Activated naive CD8-positive, alpha-beta T cell treated with anti-CD3 and anti-CD28 coated beads, Interleukin-2, amount 50 U/mL, for 24 hours (primary cell): ENCODE results near the gene GRIP1.

Experiments used
- ATAC-seq: fragments of 150-1000 bp; cut with Tn5 transposase; one replicate; pipeline ENCODE4 v1.10.0; 2021
- DNase-seq: peaks from one replicate; pipeline ENCODE4 v3.0.0; 2021
- H3K27ac Mint-ChIP-seq: one replicate; pipeline ENCODE4 v1.8.0; 2021; ENCODE audit warnings: mild to moderate bottlenecking, mixed read lengths
- H3K27me3 Mint-ChIP-seq: one replicate; pipeline ENCODE4 v1.8.0; 2021; ENCODE audit warnings: mixed read lengths
- H3K36me3 Mint-ChIP-seq: one replicate; pipeline ENCODE4 v1.8.0; 2021; ENCODE audit warnings: low read depth, mixed read lengths
- H3K4me1 Mint-ChIP-seq: one replicate; pipeline ENCODE4 v1.8.0; 2021; ENCODE audit warnings: mixed read lengths
- H3K4me3 Mint-ChIP-seq: one replicate; pipeline ENCODE4 v1.8.0; 2021; ENCODE audit warnings: mild to moderate bottlenecking, moderate library complexity, mixed read lengths
- H3K9me3 Mint-ChIP-seq: one replicate; pipeline ENCODE4 v1.8.0; 2021; ENCODE audit warnings: mixed read lengths

The GRIP1 gene

DNA sequence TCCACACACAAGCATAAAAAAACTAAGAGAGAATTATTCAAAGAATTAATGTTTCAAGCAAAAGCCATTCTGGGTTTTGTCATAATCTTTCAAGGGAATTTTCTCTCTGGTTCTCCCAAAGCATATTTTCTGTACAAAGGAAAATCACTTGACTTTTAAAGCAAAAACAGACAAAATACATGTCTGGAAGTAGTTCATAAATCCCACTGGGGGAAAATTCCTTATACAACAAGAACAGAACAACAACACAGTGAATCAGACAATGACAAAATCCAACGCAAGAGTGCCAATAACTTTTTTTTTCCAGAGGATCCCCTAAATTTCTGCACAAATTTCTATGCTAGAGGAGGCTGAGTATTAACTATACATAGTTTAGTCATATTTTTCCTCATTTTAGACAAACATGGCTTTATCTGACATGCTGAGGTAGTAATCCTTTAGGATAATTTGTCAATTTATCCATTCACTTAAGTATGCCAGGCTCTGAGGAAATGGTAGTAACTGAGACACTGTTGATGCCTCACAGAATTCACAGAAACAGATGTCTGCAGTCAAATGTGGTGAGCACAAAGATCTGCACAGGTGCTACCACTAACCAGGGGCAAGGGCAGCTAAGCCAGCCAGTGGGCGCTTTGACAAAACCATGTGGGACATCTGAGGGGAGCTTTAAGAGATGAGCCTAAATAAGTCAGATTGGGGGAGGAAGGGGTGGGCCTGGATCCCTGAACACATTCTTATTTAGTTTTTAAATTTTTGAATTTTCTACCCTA lies 38.0 kb downstream of the GRIP1 start:
- H3K4me1 Mint-ChIP-seq = no peaks in the 10 kb centered on the region
- H3K27ac Mint-ChIP-seq = no peak overlapping the region
- H3K4me3 Mint-ChIP-seq = no peak overlapping the region
- ATAC-seq (no peak), DNase-seq (no peak)
- no peaks in the 10 kb centered on the region for H3K36me3 Mint-ChIP-seq
- no peaks in the 10 kb centered on the region for H3K9me3 Mint-ChIP-seq
- no peaks in the 10 kb centered on the region for H3K27me3 Mint-ChIP-seq

DNA sequence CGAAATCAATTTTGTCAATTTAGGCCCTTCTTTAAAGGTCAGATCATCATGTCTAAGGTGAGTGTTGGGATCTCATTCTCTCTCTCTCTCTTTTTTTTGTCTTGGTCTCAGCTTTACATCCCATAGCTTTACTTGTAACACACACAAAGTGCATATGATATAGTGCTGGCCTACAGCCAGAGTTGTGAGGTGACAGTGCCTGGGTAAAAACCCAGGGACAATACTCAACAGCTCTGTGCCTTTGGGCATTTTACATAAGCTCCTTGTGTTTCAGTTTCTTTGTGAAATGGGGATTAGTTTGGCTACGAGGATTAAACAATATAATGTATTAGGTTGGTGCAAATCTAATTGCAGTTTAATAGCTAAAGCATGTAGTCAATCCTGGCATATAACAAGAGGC lies 40.2 kb downstream of the GRIP1 start:
- Mint-ChIP-seq H3K4me1 (no peaks in the 10 kb centered on the region), H3K4me3 (no peak overlapping the region), H3K27ac (no peak overlapping the region), H3K9me3 (no peaks in the 10 kb centered on the region), H3K36me3 (no peaks in the 10 kb centered on the region), H3K27me3 (peaks cover 5% of the 10 kb centered on the region)
- no peak for DNase-seq
- ATAC-seq = no peak

DNA sequence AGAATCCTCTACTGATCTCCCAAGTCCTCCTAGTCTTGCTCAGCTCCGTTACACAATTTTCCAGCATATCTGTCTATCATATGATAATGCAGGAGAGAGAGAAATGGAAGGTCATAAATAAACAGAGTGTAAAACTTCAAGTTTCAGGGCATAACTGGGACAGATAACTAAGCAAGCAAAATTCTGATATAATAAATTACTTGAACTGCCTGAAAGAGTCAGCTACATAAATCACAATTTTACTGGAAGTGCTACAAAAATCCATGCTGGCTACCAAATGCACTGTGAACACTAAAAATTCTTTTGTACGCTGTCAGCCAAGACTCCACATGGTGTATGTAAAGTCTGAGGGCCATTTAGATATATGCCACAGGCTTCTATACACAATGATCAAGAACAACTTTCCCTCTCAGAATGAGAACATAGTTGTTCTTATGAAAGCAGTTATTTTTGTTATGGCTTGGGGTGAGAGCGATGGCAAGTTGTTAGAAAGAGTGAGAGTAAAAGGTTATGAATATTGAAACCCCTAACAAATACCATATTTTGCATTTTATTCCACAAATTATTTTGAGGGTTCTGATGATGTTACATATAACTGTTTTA lies 41.1 kb downstream of the GRIP1 start:
- Mint-ChIP-seq H3K27me3 (peaks cover 7% of the 10 kb centered on the region), H3K27ac (no peak overlapping the region), H3K4me1 (no peaks in the 10 kb centered on the region), H3K9me3 (no peaks in the 10 kb centered on the region), H3K4me3 (no peak overlapping the region), H3K36me3 (no peaks in the 10 kb centered on the region)
- ATAC-seq (no peak), DNase-seq (no peak)

DNA sequence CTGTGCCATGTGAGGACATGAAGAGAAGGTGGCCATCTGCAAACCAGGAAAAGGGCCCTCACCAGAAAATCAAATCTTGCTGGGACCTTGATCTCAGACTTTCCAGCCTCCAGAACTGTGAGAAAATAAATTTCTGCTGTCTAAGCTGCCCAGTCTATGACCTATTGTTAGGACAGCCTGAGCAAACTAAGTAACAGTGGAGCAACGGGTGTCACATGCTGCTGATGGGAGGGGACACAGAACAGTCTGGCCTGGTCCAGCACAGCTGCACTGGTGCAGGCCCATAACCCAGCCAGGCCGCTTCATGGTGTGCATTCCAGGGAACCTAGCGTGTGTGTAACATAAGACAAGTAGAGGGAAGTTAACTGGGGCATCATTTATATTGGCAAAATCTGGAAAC lies 42.1 kb downstream of the GRIP1 start:
- Mint-ChIP-seq H3K36me3 (no peaks in the 10 kb centered on the region), H3K4me1 (no peaks in the 10 kb centered on the region), H3K4me3 (no peak overlapping the region), H3K27ac (no peak overlapping the region), H3K9me3 (no peaks in the 10 kb centered on the region), H3K27me3 (peaks cover 7% of the 10 kb centered on the region)
- DNase-seq (no peak), ATAC-seq (no peak)

DNA sequence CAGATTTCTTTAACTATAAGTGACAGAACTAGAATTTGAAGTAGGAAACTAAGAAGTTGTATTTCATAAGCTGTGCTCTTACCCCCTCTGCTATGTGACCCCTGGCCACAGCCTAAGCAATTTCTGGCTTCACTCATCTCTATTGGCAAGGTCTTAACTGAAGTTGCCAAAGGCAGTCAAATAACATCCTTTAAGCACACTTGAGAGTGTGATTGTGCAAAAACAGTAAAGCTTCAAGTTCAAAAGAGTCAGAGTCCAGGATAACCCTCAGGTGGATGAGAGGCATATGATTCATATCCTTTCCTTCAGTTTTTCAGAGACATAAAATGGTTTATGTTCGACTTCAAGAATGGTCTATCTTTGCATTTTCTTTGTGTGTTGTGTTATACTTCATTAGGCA lies 45.2 kb downstream of the GRIP1 start:
- ATAC-seq (no peak), DNase-seq (no peak)
- Mint-ChIP-seq H3K4me3 (no peak overlapping the region), H3K4me1 (no peaks in the 10 kb centered on the region), H3K27me3 (peaks cover 7% of the 10 kb centered on the region), H3K27ac (no peak overlapping the region), H3K9me3 (no peaks in the 10 kb centered on the region), H3K36me3 (no peaks in the 10 kb centered on the region)

DNA sequence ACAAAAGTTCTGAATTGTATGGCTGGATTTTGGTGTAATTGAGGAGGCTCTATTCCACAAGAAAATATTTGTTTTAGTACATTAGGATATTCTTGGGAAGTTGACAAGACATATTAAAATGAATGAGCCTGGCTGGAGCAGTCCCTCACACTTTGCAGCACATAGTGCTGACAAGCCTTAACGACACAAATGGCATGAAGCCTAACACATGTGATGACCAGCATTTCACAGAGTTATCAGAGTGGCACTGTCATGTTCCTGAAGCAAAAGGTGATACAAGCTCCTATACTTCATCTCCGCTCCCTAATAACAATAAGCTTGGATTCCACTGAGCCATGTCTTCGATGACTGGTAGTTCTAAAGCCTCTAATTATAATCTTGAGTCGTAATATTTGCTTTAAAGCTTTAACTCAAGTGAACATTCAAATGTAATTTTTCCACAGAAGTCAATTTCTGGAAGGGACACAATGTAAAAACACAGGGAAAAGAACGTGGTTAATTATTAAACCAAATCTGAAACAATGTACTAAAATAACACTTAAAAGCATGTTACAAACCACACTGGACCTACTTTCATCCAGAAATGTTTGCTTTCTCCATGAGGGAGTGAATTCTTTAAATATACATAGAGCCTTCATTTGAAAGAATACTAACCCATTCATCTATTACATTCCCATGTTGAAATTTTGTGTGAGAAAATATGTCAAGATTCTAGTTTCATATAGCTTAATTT lies 49.6 kb downstream of the GRIP1 start:
- Mint-ChIP-seq H3K27ac (no peak overlapping the region), H3K4me1 (peaks cover 4% of the 10 kb centered on the region), H3K9me3 (no peaks in the 10 kb centered on the region), H3K27me3 (peaks cover 5% of the 10 kb centered on the region), H3K36me3 (no peaks in the 10 kb centered on the region), H3K4me3 (no peak overlapping the region)
- no peak for DNase-seq
- ATAC-seq = no peak

DNA sequence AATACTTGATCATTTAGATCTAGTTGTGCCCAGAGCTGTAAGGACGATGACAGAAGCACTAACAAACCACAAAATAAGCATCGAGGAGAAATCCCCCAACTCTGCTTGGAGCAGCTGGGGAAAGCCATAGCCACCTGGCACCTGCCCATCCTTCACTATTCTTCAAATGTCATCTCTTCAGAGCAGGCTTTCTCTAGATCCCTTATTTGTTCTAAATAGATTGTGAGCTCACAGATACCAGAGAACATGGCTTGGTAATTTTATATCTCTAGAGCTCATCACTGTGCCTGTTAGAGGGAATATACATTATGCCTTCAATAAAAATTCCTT lies 50.9 kb downstream of the GRIP1 start:
- no peak for DNase-seq
- Mint-ChIP-seq H3K4me3 (no peak overlapping the region), H3K9me3 (no peaks in the 10 kb centered on the region), H3K27me3 (peaks cover 1% of the 10 kb centered on the region), H3K36me3 (no peaks in the 10 kb centered on the region), H3K27ac (no peak overlapping the region), H3K4me1 (peaks cover 6% of the 10 kb centered on the region)
- ATAC-seq = no peak

DNA sequence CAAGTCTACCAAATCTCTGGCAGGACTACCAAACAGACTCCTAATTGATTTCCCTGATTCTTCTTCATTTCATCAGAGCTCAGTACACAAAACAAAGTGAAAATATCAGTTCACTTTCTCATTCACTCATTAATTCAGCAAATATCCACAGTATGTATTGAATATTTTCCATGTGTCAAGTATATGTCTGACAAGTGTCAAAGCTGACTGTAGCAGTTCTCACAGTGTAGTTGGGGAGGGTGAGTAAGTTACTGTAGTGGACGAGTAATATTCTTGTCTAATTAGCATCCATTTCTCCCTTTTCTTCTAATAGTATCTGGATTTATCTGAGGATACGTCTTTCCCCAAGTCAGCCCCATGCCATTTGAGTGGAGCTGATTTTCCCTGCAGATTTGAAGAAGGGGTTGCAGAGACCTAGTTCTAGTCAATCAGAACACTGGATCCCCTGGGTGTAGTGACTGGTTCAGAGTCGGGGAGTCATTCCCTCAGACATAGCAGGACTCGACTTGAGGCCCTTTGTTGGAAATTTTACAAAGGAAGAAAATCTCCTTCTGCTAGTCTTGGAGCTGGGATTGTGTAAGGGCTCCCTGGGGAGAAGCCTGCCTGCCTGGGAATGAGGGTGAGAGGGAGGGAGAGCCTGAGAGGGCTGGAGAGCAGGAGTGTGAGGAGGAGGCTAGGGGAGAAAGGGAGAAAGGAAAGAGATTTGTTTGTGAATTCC lies 51.4 kb downstream of the GRIP1 start:
- no peak for ATAC-seq
- DNase-seq = no peak
- no peak overlapping the region for H3K4me3 Mint-ChIP-seq
- peaks cover 6% of the 10 kb centered on the region for H3K4me1 Mint-ChIP-seq
- no peaks in the 10 kb centered on the region for H3K9me3 Mint-ChIP-seq
- no peaks in the 10 kb centered on the region for H3K36me3 Mint-ChIP-seq
- H3K27me3 Mint-ChIP-seq = peaks cover 1% of the 10 kb centered on the region
- H3K27ac Mint-ChIP-seq = no peak overlapping the region

DNA sequence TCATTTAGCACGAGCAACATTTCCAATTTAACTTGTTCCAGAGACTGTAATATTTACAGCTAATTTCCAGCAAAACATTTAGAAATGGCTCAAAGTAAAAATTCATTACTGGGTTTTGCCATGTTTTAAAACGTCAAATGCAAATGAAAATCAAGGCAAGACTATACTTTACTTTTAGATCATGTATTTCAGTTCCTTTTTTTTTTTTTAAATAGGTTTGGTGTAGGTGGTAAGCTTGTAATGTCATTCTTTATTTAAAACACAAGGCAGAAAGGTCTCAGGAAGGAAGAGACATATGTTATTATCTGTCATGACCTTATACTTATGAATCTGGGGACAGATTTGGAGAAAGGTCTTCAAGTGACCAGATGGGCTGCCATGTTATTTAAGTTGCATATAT lies 54.1 kb downstream of the GRIP1 start:
- no peaks in the 10 kb centered on the region for H3K9me3 Mint-ChIP-seq
- no peak overlapping the region for H3K27ac Mint-ChIP-seq
- DNase-seq = no peak
- H3K4me3 Mint-ChIP-seq = no peak overlapping the region
- no peak for ATAC-seq
- no peaks in the 10 kb centered on the region for H3K36me3 Mint-ChIP-seq
- peaks cover 1% of the 10 kb centered on the region for H3K27me3 Mint-ChIP-seq
- H3K4me1 Mint-ChIP-seq = peaks cover 8% of the 10 kb centered on the region

DNA sequence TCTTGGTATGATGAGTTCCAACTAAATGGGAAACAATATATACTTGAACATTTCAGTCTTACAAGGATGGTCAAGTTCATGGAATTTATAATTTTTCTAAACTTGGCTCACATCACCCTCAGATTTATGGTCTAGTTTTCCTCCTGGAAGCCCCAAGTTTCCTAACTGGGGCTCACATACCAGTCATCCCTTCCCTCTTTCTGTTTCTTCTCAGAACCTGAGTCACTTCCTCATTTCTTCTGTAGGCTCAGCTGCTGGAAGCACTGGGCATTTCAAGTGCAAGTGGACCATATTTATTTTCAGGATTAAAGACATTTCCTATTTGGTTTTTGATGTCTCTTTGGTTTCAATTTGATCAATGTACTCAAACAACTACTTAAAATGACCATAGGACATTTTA lies 55.4 kb downstream of the GRIP1 start:
- peaks cover 1% of the 10 kb centered on the region for H3K27me3 Mint-ChIP-seq
- H3K4me3 Mint-ChIP-seq = no peak overlapping the region
- DNase-seq (no peak), ATAC-seq (no peak)
- no peaks in the 10 kb centered on the region for H3K36me3 Mint-ChIP-seq
- H3K4me1 Mint-ChIP-seq = peaks cover 8% of the 10 kb centered on the region
- no peaks in the 10 kb centered on the region for H3K9me3 Mint-ChIP-seq
- no peak overlapping the region for H3K27ac Mint-ChIP-seq

DNA sequence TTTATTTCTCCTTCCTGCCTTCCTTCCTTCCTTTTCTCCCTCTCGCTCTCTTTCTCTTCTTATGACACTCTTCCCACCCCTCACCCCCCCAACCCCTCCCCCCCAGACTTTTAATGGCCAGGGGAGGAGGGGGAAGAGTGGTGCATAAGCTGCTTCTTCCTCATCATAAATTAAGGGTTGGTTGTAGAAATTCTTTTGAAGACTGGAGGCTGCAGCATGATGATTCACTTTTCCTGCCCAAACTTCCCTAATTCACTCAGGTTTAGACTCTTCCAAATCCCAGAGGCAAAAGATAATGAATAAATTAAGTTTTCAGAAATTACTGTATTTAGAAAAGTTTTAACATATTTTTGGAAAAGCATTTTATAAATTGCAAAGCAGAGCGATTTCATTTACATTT lies 58.2 kb downstream of the GRIP1 start:
- Mint-ChIP-seq H3K27ac (no peak overlapping the region), H3K9me3 (no peaks in the 10 kb centered on the region), H3K27me3 (no peaks in the 10 kb centered on the region), H3K4me1 (peaks cover 11% of the 10 kb centered on the region), H3K4me3 (no peak overlapping the region), H3K36me3 (no peaks in the 10 kb centered on the region)
- ATAC-seq (no peak), DNase-seq (no peak)

DNA sequence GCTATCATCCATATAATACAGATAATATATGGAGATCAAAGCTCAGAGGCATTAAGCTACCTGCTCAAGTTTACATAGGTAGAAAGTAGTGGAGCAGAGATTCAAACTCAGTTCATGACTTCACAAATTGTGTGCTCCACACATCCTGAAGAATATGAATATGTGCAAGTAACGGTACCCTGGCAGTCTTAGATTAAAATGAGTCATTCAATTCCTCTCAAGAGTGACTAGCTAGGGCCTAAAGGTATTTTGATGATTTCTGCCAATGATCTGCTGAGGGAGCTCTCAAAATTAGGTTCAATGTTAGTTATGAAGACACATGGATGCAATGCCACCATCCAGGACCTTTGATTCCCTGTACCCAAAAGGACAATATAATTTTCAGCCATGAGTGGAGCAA lies 58.9 kb downstream of the GRIP1 start:
- DNase-seq (no peak), ATAC-seq (no peak)
- Mint-ChIP-seq H3K36me3 (no peaks in the 10 kb centered on the region), H3K9me3 (no peaks in the 10 kb centered on the region), H3K27ac (no peak overlapping the region), H3K4me1 (peaks cover 11% of the 10 kb centered on the region), H3K27me3 (no peaks in the 10 kb centered on the region), H3K4me3 (no peak overlapping the region)

DNA sequence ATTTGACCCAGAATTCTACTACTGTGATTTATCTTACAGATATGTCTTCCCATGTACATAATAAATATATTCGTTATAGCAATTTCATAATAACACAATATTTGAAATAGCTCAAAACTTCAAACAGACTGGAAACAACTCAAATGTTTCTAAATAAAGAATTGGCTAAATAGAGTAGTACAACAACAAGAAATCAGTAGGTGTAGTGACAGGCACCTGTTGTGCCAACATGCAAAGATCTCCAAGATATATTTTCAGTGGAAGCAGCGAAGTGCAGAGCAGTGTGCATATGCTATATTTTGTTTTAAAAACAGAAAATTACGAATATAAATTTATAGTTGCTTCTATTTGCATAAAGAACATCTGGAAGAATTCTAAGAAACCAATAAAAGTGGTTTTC lies 60.9 kb downstream of the GRIP1 start:
- Mint-ChIP-seq H3K4me1 (peaks cover 4% of the 10 kb centered on the region), H3K36me3 (no peaks in the 10 kb centered on the region), H3K27me3 (peaks cover 2% of the 10 kb centered on the region), H3K27ac (no peak overlapping the region), H3K9me3 (no peaks in the 10 kb centered on the region), H3K4me3 (no peak overlapping the region)
- ATAC-seq (no peak), DNase-seq (no peak)

DNA sequence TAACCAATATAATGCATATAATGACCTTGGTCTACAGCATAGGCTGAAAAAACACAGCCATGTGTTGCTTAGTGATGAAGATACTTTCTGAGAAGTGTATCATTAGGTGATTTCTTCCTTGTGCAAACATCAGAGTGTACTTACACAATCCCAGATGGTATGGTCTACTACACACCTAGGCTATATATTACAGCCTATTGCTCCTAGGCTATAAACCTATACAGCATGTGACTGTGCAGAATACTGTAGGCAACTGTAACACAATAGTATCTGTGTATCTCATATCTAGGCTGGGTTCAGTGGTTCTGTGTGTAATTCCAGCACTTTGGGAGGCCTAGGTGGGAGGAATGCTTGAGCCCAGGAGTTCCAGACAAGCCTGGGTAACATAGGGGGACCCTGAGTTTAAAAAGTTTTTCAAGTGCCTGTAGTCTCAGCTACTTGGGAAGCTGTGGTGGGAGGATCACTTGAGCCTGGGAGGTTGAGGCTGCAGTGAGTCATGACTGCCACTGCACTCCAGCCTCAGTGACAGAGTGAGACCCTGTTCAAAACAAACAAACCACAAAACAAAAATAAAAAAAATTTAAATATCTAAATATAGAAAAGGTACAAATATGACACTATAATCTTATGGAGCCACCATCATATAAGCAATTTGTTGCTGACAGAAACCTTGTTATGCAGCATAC lies 66.6 kb downstream of the GRIP1 start:
- Mint-ChIP-seq H3K4me1 (peaks cover 3% of the 10 kb centered on the region), H3K36me3 (no peaks in the 10 kb centered on the region), H3K9me3 (no peaks in the 10 kb centered on the region), H3K27me3 (peaks cover 2% of the 10 kb centered on the region), H3K4me3 (no peak overlapping the region), H3K27ac (no peak overlapping the region)
- DNase-seq (no peak), ATAC-seq (no peak)
